Measurements from ENCODE around the gene DOK3. TPM values are rescaled to one million over a fixed set of nuclear protein-coding genes. Genes with fewer than 3 reads are reported as not detected.
A peak's percentile ranks its signal among the peaks of the same experiment; 100 is the strongest.

The DOK3 gene
- total RNA-seq, 1 experiment from 2014 or later = 8.0 TPM

- no peak overlapping the region for H2AFZ ChIP-seq (ENCODE audit: low read depth, low read length, poor library complexity, severe bottlenecking)
- H3K36me3 ChIP-seq (ENCODE audit: control insufficient read depth in 1 of 2, insufficient read depth in 2 of 2, low read length in 2 of 2) = peaks cover 5 to 29% of the 10 kb centered on the region in 2 experiments; a peak in 3 of 4 replicates
- TF ChIP-seq CBX3 (IDR thresholded peaks at IDR 0.05; ENCODE audit: low read depth) (no peak), ZNF274 (IDR thresholded peaks at IDR 0.05; ENCODE audit: low read depth, low read length) (no peak), EGR1 (IDR thresholded peaks at IDR 0.05; ENCODE audit: low read depth) (no peak), CTCF (IDR thresholded peaks at IDR 0.05 in 2 of 3, conservative IDR thresholded peaks at IDR 0.05 in 1 of 3; ENCODE audit: borderline replicate concordance in 1 of 3, insufficient read depth in 1 of 3, low read depth in 2 of 3, low read length in 2 of 3) (no peak), CEBPB (IDR thresholded peaks at IDR 0.05; ENCODE audit: low read depth) (no peak), TCF7L2 (IDR thresholded peaks at IDR 0.05; ENCODE audit: borderline replicate concordance, extremely low read depth, insufficient read depth, insufficient read length) (no peak), JUND (IDR thresholded peaks at IDR 0.05) (no peak), SRF (IDR thresholded peaks at IDR 0.05; ENCODE audit: low read depth) (no peak), YY1 (IDR thresholded peaks at IDR 0.05; ENCODE audit: extremely low read depth, insufficient replicate concordance, low read depth, low read length) (no peak), MAX (IDR thresholded peaks at IDR 0.05) (no peak), SIN3A (IDR thresholded peaks at IDR 0.05; ENCODE audit: low read depth) (no peak), RAD21 (IDR thresholded peaks at IDR 0.05; ENCODE audit: low read depth) (no peak), REST (IDR thresholded peaks at IDR 0.05; ENCODE audit: low read depth) (no peak), EZH2 (IDR thresholded peaks at IDR 0.05) (no peak), ELF1 (IDR thresholded peaks at IDR 0.05; ENCODE audit: borderline replicate concordance, low read depth) (no peak)
- TF ChIP-seq, protein P1, sequence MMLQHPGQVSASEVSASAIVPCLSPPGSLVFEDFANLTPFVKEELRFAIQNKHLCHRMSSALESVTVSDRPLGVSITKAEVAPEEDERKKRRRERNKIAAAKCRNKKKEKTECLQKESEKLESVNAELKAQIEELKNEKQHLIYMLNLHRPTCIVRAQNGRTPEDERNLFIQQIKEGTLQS (IDR thresholded peaks at IDR 0.05) = no peak
- CTCF ChIA-PET = interaction anchor here (1.2 to 4.1 kb wide), 5 partner anchors 18 to 184 kb away, joined by 3 to 28 read pairs (median 4); no protein-coding TSS in a partner anchor
- DNase-seq (ENCODE audit: low read depth, low spot score) (no peak), ATAC-seq (no peak)
- intact Hi-C loops (cut with micrococcal nuclease) = no loop called here
- H3K4me3 ChIP-seq (replicated peaks in 1 of 2; ENCODE audit: low read depth in 1 of 2, low read length in 2 of 2) = peak overlapping the region; percentile 88 to 89
- no peaks in the 10 kb centered on the region for H3K9me3 ChIP-seq (ENCODE audit: control insufficient read depth in 1 of 2, insufficient read depth in 1 of 2, low read depth in 1 of 2, low read length in 2 of 2)
- H3K4me1 ChIP-seq (ENCODE audit: control insufficient read depth in 1 of 2, insufficient read depth in 2 of 2, low read length in 2 of 2) = peaks cover 35 to 69% of the 10 kb centered on the region in 2 experiments
- peak overlapping the region; percentile 99 for H3K4me2 ChIP-seq (ENCODE audit: low read length)
- H3K9ac ChIP-seq (ENCODE audit: low read length) = peak overlapping the region; percentile 94
- peak overlapping the region; percentile 96 for H3K27ac ChIP-seq (ENCODE audit: low read depth, low read length)
- peaks cover 11% of the 10 kb centered on the region; the same call in 1 of the 2 replicates for H4K20me1 ChIP-seq (ENCODE audit: insufficient read depth)
- H3K27me3 ChIP-seq (ENCODE audit: insufficient read depth, low read length) = no peaks in the 10 kb centered on the region
- POLR2A ChIA-PET = interaction anchor here (1.3 to 6.4 kb wide), 3 partner anchors 15 to 46 kb away, joined by 3 to 54 read pairs (median 7); no protein-coding TSS in a partner anchor
- no peaks in the 10 kb centered on the region for H3K9me2 ChIP-seq (ENCODE audit: insufficient read depth)
- RAD21 ChIA-PET (ENCODE audit: low non-redundant PET in 1 of 2, low total read pairs in 2 of 2, uncharacterized antibody in 2 of 2, unreplicated experiment in 2 of 2) = interaction anchor here in 1 of 2 experiments (0.6 kb wide), 1 partner anchor 17 kb away, joined by 3 read pairs; no protein-coding TSS in a partner anchor
- no TSS peak for BruUV-seq (replicated peaks)
- peaks cover 67% of the 10 kb centered on the region for H3K79me2 ChIP-seq (ENCODE audit: insufficient read depth, low read length)
Measured at GRCh38 chr5:177493795-177494345, 15.8 kb downstream of the DOK3 start.
